ENCODE data around the gene HOXC5.
A peak's percentile ranks its signal among the peaks of the same experiment; 100 is the strongest.

Gene HOXC5

GRCh38 chr12:54019924-54020590 lies 12.8 kb upstream of the HOXC5 start:
- peak; percentile 20 for DNase-seq (ENCODE audit: low read depth)

DNA sequence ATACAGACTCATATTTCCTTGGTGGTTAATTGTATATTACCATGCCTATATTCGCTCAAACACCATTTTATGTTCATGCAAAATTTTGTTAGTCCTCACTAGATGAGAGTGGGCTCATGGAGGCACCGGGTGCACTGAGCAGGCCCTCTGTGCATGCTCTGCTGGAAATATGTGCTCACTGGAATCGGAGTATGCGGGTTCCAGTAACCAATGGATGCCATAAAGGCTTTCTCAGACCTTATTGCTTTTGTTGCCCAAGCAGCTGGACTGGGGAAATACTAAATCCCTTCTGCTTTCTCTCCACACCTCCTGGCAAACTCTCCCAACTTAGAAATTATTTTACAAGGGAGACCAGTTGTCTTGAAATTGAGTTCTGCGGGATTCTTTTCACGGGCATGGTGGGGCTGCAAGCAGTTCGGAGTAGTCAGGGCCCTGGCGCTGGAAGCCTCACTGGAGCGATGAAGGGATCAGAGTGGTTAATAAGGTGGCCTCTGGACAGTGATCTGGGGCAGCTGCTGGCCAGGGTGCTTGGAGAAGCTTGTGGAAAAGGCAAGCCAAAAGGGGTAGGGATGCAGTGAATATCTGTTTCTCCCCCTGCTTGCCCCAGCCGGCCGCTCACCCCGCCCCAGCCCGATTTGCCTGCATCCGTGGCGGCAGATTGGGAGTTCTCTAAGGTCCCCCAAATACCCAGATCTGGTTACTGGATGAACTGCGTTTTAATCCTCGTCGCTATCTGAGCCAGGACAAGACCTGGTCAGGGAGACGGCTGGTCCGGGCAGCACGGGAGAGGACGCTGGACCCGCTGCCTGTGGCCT lies 12.1 kb upstream of the HOXC5 start:
- DNase-seq (ENCODE audit: low read depth): no peak

- no peak for DNase-seq (ENCODE audit: low read depth)
Observed at GRCh38 chr12:54021432-54022013, 11.3 kb upstream of the HOXC5 start.

- no peak for DNase-seq (ENCODE audit: low read depth)
Observed at GRCh38 chr12:54022960-54023884, 9.6 kb upstream of the HOXC5 start.

- no peak for DNase-seq (ENCODE audit: low read depth)
Observed at GRCh38 chr12:54024127-54024526, 8.7 kb upstream of the HOXC5 start.

DNA sequence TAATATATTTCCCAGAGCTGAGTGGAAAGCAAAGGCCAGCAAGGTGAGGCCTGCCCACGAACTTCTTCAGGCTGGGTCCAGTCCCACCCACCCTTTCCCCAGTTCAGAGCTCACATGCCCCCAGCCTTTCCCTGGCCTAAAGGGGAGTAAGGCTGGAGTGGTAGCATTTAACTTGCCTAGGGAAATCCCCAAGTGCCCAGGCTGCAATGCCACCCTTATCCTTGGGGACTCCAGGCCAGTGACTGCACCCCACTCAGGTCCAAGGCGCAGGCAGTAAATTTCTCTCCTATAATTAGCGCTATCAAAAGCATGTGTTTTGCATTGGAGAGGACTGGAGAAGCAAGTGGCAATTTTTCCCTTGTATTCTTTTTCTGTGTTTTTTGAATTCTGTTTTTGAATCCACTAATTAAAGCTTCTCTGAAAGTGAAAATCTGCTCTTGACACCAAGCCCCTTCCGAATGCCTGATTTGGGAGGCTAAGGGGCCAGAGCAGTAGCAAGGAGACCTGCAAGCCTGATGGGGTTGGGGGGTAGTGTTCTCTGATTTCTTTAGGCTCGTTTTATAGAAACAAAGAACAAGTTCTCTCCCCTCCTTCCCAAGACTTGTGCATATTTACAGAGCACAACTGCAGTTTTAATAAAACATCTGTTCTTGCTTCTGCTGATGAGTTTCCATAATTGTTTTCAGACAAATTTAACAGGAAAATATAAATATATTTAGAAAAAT lies 8.1 kb upstream of the HOXC5 start:
- no peak for DNase-seq (ENCODE audit: low read depth)

DNA sequence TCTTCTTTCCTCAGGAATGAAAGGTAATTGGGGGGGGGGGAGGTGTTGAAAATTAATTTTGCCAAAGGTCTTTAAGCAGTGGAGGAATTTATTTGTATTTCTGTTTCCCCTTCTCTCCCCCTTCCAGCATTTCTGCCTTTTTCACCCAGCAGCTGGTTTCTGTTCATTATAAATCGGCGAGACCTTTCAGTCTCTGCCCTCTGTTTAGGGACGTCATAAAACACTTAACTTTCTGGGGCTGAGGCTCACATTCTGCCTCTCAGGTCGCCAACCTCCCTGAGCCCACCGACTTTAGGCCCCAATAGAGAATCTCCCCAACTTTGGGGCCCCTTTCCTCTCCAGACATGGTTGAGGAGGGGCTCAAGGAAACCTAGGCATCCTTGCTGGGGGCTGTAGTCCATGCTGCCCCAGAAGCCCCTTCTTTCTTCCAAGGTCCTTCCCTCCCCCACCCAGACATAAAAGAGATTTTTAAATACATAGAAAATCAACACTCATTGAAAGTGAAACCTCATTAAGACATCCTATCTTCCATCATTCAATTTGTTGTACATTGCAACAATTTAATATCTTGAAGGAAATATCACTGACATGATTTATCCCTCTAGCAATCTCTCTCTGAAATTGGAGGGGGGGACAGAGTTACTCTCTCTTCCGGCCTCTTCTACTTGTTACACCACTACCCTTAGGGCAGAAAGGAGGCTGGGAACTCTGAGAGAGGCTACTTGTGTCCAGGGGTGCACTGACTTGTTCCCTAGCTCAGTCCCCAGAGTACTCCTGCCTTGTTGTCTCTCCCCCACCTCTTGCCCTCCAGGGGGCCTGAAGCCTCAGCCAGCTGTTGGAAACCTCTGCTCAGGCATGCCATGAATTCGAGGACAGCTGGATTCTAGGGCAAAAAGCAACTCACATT lies 7.1 kb upstream of the HOXC5 start:
- no peak for DNase-seq (ENCODE audit: low read depth)

DNA sequence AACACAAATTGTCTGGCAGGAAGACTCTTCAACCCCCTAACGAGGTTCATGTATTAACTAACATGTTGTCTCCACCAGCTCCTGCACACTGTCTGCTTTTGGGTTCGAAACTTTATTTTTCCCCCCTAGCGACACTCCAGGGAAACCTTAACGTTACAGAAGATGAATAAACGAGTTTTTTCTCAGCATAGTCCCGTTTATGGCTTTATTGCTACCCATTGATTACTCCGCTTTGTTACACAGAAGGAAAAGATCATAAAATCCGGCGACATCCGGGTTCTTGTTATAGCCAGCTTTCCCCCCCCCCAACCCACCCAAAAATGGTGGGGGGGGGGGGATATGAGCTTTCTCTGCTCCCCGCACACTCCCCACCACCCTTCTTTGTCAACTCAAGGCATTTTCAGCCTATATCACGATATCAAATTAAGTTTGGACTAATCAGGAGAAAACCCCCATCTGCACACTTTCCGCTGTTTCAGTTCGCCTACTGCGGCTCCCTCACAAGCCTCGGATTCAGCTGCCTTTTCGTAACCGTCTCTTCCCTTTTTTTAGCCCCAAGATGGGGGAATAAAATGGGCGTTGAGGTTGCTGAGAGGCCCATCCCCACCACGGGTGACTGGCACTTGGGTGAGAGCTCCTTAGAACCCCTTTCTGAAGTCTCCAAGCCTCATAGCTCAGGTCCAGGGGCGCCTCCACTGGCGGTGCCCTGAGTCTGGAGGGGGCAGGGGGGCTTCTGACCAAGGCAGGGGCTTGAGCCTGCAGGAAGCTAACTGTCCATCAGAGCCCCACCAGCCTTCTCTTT lies 6.0 kb upstream of the HOXC5 start:
- DNase-seq (ENCODE audit: low read depth): no peak

DNA sequence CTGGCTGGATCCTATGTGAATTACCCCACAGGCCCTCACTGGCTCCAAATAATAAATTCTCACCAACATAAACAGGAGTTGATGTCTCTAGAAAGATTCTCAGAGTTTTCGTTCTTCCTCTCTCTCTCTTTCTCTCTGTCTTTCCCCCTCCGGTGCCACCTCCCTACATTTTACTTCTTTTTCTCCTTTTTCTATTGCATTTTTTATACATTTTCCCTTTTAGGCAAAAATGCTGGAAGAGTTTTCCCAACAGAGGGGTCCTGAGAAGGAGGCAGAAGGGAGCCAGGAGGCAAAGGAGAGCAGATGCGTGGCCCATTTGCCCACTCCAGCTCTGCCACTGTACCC lies 5.4 kb upstream of the HOXC5 start:
- DNase-seq (ENCODE audit: low read depth): no peak

DNA sequence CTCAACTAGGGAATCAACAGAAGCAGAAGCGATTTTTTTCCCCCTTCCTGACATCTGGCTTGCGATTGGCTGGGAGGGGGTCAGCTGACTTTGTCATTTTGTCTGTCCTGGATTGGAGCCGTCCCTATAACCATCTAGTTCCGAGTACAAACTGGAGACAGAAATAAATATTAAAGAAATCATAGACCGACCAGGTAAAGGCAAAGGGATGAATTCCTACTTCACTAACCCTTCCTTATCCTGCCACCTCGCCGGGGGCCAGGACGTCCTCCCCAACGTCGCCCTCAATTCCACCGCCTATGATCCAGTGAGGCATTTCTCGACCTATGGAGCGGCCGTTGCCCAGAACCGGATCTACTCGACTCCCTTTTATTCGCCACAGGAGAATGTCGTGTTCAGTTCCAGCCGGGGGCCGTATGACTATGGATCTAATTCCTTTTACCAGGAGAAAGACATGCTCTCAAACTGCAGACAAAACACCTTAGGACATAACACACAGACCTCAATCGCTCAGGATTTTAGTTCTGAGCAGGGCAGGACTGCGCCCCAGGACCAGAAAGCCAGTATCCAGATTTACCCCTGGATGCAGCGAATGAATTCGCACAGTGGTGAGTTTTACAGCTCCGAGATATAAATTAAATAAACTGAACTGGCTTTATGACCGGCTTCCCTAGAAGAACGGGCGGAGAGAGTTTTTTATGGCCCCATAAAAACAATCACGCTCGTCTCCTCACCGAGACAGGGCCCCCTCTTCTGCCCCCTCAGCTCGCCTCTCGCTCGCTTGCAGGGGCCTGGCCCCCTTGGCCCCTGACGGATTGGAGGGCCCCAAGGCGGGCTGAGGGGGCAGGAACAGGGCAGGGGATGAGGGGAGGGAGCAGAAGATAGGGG lies 4.3 kb upstream of the HOXC5 start, which contains the start of gene HOXC6:
TSS of gene HOXC6 (plus strand) at position 127 of the 888 bp plus-strand sequence. CDS start at position 209, 82 bp downstream.
- no peak for DNase-seq (ENCODE audit: low read depth)

GRCh38 chr12:54029529-54030441 lies 3.1 kb upstream of the HOXC5 start:
- DNase-seq (ENCODE audit: low read depth): no peak

GRCh38 chr12:54030442-54030801 lies 2.4 kb upstream of the HOXC5 start:
- DNase-seq (ENCODE audit: low read depth): no peak

- DNase-seq (ENCODE audit: low read depth): no peak
Observed at GRCh38 chr12:54030889-54031471, 1.9 kb upstream of the HOXC5 start.

DNA sequence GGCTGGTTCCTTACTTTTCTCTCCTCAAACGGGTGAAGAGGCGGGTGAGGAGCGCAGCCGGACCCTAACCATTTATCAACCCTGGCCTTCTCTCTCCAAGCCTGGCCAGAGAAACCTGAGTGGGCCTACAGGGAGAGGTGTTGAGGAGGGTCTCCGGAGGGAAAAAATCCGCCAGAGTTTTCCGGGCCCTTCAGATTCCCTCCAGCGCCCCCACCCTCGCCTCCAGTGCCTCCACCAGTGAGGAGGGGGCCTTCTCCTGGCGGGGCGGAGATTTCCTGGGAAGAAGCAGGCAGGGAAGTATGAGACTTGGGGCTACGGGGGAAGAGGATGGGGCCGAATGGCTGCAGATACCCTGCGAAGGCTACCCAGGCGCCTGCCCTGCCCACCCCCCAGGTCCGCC lies 1.4 kb upstream of the HOXC5 start:
- no peak for DNase-seq (ENCODE audit: low read depth)

DNA sequence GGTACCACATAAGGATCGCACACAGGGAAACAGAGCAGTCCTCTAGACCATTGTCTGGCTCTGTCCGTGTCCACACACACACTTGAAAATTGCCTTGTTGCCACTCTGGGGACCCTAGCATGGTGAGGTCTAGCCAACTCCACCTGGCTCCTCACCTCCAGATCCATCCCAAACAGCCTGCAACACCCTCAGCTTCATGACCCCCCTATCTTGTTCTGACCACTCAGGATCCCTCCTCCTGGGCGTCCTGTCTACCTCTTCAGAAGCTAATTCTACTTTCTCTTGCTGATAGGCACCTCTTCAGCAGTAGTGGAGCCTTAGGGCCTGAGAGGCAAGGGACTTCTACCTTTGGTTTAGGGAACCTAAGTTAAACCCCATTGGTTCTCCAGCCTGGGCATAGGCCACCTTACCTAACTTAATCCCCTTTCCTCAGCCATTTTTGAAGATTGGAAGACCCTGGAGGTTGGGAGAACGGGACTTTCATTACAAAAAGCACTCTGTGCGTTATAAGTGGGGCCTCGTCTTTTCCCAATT lies 697 bp upstream of the HOXC5 start:
- no peak for DNase-seq (ENCODE audit: low read depth)

DNA sequence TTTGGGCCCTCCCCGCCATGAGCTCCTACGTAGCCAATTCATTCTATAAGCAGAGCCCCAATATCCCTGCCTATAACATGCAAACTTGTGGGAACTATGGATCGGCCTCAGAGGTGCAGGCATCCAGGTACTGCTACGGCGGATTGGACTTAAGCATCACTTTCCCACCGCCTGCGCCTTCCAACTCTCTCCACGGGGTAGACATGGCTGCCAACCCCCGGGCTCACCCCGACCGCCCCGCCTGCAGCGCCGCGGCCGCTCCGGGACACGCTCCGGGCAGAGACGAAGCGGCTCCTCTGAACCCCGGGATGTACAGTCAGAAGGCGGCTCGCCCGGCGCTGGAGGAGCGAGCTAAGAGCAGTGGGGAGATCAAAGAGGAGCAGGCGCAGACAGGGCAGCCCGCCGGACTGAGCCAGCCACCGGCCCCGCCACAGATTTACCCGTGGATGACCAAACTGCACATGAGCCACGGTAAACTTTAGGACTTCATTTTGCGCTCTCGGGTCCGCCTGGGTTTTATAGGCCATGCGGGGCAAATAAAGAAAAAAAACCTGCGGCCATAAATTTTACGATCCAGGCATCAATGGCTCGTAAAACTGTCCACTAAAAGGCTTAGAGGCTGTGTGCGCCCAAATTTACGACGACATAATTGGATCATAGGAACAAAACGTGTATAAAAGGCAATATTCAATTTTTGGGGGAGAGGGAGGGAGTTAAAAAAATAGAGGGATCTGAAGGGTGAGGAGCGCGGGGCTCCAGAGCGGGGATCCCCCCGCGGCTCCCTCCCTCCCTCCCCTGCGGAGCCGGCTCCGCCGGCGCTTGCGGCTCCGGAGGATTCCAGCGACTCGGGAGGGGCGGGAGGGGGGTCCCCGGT lies 493 bp downstream of the HOXC5 start:
- peak; percentile 74 for DNase-seq (ENCODE audit: low read depth)

All from ELR (cell line).